ENCODE measurements around the gene CLDN1.

GRCh38 chr3:190269101-190269500, 53.1 kb downstream of the CLDN1 start:
- TF ChIP-seq, protein P1, sequence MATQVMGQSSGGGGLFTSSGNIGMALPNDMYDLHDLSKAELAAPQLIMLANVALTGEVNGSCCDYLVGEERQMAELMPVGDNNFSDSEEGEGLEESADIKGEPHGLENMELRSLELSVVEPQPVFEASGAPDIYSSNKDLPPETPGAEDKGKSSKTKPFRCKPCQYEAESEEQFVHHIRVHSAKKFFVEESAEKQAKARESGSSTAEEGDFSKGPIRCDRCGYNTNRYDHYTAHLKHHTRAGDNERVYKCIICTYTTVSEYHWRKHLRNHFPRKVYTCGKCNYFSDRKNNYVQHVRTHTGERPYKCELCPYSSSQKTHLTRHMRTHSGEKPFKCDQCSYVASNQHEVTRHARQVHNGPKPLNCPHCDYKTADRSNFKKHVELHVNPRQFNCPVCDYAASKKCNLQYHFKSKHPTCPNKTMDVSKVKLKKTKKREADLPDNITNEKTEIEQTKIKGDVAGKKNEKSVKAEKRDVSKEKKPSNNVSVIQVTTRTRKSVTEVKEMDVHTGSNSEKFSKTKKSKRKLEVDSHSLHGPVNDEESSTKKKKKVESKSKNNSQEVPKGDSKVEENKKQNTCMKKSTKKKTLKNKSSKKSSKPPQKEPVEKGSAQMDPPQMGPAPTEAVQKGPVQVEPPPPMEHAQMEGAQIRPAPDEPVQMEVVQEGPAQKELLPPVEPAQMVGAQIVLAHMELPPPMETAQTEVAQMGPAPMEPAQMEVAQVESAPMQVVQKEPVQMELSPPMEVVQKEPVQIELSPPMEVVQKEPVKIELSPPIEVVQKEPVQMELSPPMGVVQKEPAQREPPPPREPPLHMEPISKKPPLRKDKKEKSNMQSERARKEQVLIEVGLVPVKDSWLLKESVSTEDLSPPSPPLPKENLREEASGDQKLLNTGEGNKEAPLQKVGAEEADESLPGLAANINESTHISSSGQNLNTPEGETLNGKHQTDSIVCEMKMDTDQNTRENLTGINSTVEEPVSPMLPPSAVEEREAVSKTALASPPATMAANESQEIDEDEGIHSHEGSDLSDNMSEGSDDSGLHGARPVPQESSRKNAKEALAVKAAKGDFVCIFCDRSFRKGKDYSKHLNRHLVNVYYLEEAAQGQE (IDR thresholded peaks at IDR 0.05; ENCODE audit: borderline replicate concordance): no peak
- TF ChIP-seq CTCF (IDR thresholded peaks at IDR 0.05; ENCODE audit: poor library complexity, severe bottlenecking): no peak
- no peak for TF ChIP-seq TAF1 (IDR thresholded peaks at IDR 0.05; ENCODE audit: low read depth)
- no peak for TF ChIP-seq EP300 (conservative IDR thresholded peaks at IDR 0.05; ENCODE audit: poor library complexity, severe bottlenecking)
- TF ChIP-seq RAD21 (conservative IDR thresholded peaks at IDR 0.05): no peak
- no peak for TF ChIP-seq EZH2 (IDR thresholded peaks at IDR 0.05; ENCODE audit: borderline replicate concordance, insufficient read depth, low read length, poor library complexity, severe bottlenecking)
- TF ChIP-seq POLR2AphosphoS5 (IDR thresholded peaks at IDR 0.05): no peak
- TF ChIP-seq MXI1 (conservative IDR thresholded peaks at IDR 0.05; ENCODE audit: poor library complexity, severe bottlenecking): no peak
